CD14-positive monocyte (primary cell): ENCODE measurements around the gene THSD7A. TPM values are rescaled to one million over a fixed set of nuclear protein-coding genes. Genes with fewer than 3 reads are reported as not detected.

Experiments used
- DNase-seq, 3 donors: peaks; one replicate each; pipeline ENCODE4 v3.0.0-alpha.2; 2011 to 2022
- H2AFZ ChIP-seq: 2 replicates; pipeline ENCODE4 v1.6.0; 2012; ENCODE audit warnings: mild to moderate bottlenecking, low read depth, low read length, inconsistent platforms; ENCODE audit not compliant: insufficient read depth, poor library complexity, severe bottlenecking
- H3K27ac ChIP-seq, 2 donors: 1 replicate in 1 of 2; 2 replicates in 1 of 2; pipeline ENCODE4 v1.5.1; 2012 to 2013; ENCODE audit warnings: low read length in 2 of 2, control low read depth in 1 of 2, inconsistent platforms in 1 of 2, low read depth in 1 of 2, mild to moderate bottlenecking in 1 of 2
- H3K27me3 ChIP-seq, 2 donors: one replicate each; pipeline versions ENCODE4 v1.6.0 to v1.6.1; 2011 to 2013; ENCODE audit warnings: low read length in 2 of 2; ENCODE audit not compliant: control insufficient read depth in 2 of 2, insufficient read depth in 2 of 2
- H3K36me3 ChIP-seq, 2 donors: replicated peaks in 1 of 2; 1 replicate in 1 of 2; 2 replicates in 1 of 2; pipeline versions ENCODE4 v1.5.1 to v1.6.1; 2012 to 2013; ENCODE audit warnings: low read length in 2 of 2, control low read depth in 1 of 2, inconsistent platforms in 1 of 2, mild to moderate bottlenecking in 1 of 2; ENCODE audit not compliant: insufficient read depth in 2 of 2, control insufficient read depth in 1 of 2
- H3K4me1 ChIP-seq, 2 donors: 1 replicate in 1 of 2; 2 replicates in 1 of 2; pipeline versions ENCODE4 v1.5.1 to v1.6.1; 2012 to 2013; ENCODE audit warnings: low read length in 2 of 2, control low read depth in 1 of 2, inconsistent platforms in 1 of 2, mild to moderate bottlenecking in 1 of 2, moderate library complexity in 1 of 2; ENCODE audit not compliant: insufficient read depth in 2 of 2, control insufficient read depth in 1 of 2
- H3K4me2 ChIP-seq: replicated peaks from 2 replicates; pipeline ENCODE3; 2012; ENCODE audit warnings: low read length, moderate library complexity, mild to moderate bottlenecking; ENCODE audit not compliant: poor library complexity, severe bottlenecking; ENCODE audit errors: extremely low read depth
- H3K4me3 ChIP-seq, 3 experiments: fragments of 200-600 bp in 1 of 3; sonication (generic) in 1 of 3; replicated peaks in 1 of 3; 1 replicate in 2 of 3; 2 replicates in 1 of 3; pipeline ENCODE4 v1.5.1; 2011 to 2013; ENCODE audit warnings: low read length in 3 of 3, mild to moderate bottlenecking in 3 of 3, control low read depth in 2 of 3, low read depth in 2 of 3, inconsistent platforms in 1 of 3, moderate library complexity in 1 of 3
- H3K79me2 ChIP-seq: 2 replicates; pipeline ENCODE4 v1.6.0; 2012; ENCODE audit warnings: mild to moderate bottlenecking, control low read depth, inconsistent platforms, low read length, moderate library complexity; ENCODE audit not compliant: insufficient read depth
- H3K9ac ChIP-seq: 2 replicates; pipeline ENCODE4 v1.6.0; 2017; ENCODE audit warnings: low read length, mild to moderate bottlenecking; ENCODE audit not compliant: insufficient read depth, poor library complexity, severe bottlenecking
- H3K9me3 ChIP-seq, 2 donors: replicated peaks in 1 of 2; 1 replicate in 1 of 2; 2 replicates in 1 of 2; pipeline versions ENCODE4 v1.5.1 to v1.6.1; 2012 to 2013; ENCODE audit warnings: low read length in 2 of 2, control low read depth in 1 of 2; ENCODE audit not compliant: control insufficient read depth in 1 of 2, insufficient read depth in 1 of 2
- H4K20me1 ChIP-seq: 2 replicates; pipeline ENCODE4 v1.6.0; 2012; ENCODE audit warnings: mild to moderate bottlenecking, low read length, control low read depth, moderate library complexity; ENCODE audit not compliant: insufficient read depth
- H3K27ac Mint-ChIP-seq, 7 donors: one replicate each; pipeline ENCODE4 v1.8.0; 2020; ENCODE audit warnings: mild to moderate bottlenecking in 7 of 7, mixed read lengths in 7 of 7, moderate library complexity in 6 of 7, inconsistent platforms in 2 of 7
- H3K27me3 Mint-ChIP-seq, 3 donors: one replicate each; pipeline ENCODE4 v1.8.0; 2021 to 2022; ENCODE audit warnings: low read depth in 3 of 3, mild to moderate bottlenecking in 3 of 3, mixed read lengths in 3 of 3, moderate library complexity in 3 of 3, inconsistent platforms in 1 of 3
- H3K36me3 Mint-ChIP-seq, 2 donors: one replicate each; pipeline ENCODE4 v1.8.0; 2020; ENCODE audit warnings: mixed read lengths in 2 of 2, inconsistent platforms in 1 of 2, mild to moderate bottlenecking in 1 of 2
- H3K4me1 Mint-ChIP-seq: one replicate; pipeline ENCODE4 v1.8.0; 2020; ENCODE audit warnings: mild to moderate bottlenecking, mixed read lengths
- H3K4me3 Mint-ChIP-seq, 2 donors: one replicate each; pipeline ENCODE4 v1.8.0; 2020; ENCODE audit warnings: mild to moderate bottlenecking in 2 of 2, mixed read lengths in 2 of 2, moderate library complexity in 1 of 2
- H3K9me3 Mint-ChIP-seq, 7 donors: one replicate each; pipeline ENCODE4 v1.8.0; 2020 to 2022; ENCODE audit warnings: mixed read lengths in 7 of 7, mild to moderate bottlenecking in 6 of 7, moderate library complexity in 6 of 7, inconsistent platforms in 2 of 7
- WGBS: methylation state at CpG from one replicate; pipeline ENCODE4 v1.1.5; 2013; ENCODE audit warnings: missing lambda C conversion rate; ENCODE audit not compliant: insufficient coverage; 5-methylcytosine and 5-hydroxymethylcytosine counted together
- intact Hi-C, 2 donors: fragments of 100-400 bp; cut with micrococcal nuclease; formaldehyde crosslinking; loops; one replicate each; pipeline versions ENCODE4 v1.15.0 to v1.15.1; 2023
- polyA plus RNA-seq, 3 donors: library from polyadenylated mRNA; depleted of rRNA in 1 of 3; unstranded in 2 of 3; stranded (reverse) in 1 of 3; fragments of 300-500 nt in 2 of 3; fragments of >200 nt in 1 of 3; fragmentation: Illumina TruSeq in 2 of 3; gene quantifications; 1 replicate in 2 of 3; 2 replicates in 1 of 3; pipeline ENCODE4 v1.2.3, GENCODE V29; 2012 to 2021
- TF ChIP-seq, protein P1 (sequence below): fragments of 200-600 bp; IDR thresholded peaks from one replicate; pipeline ENCODE4 v1.8.0; 2022; ENCODE audit warnings: antibody characterized with exemption, mild to moderate bottlenecking

Gene THSD7A
- polyA plus RNA-seq, 3 donors, result under 0.01 TPM; not detected in 2

GRCh38 chr7:11698384-11698871 is 133.6 kb downstream of the THSD7A start:
- no peaks in the 10 kb centered on the region for H4K20me1 ChIP-seq
- H3K36me3 ChIP-seq, result no peaks in the 10 kb centered on the region
- H3K9ac ChIP-seq, result no peak overlapping the region
- no peaks in the 10 kb centered on the region for H3K4me1 ChIP-seq
- TF ChIP-seq, protein P1, sequence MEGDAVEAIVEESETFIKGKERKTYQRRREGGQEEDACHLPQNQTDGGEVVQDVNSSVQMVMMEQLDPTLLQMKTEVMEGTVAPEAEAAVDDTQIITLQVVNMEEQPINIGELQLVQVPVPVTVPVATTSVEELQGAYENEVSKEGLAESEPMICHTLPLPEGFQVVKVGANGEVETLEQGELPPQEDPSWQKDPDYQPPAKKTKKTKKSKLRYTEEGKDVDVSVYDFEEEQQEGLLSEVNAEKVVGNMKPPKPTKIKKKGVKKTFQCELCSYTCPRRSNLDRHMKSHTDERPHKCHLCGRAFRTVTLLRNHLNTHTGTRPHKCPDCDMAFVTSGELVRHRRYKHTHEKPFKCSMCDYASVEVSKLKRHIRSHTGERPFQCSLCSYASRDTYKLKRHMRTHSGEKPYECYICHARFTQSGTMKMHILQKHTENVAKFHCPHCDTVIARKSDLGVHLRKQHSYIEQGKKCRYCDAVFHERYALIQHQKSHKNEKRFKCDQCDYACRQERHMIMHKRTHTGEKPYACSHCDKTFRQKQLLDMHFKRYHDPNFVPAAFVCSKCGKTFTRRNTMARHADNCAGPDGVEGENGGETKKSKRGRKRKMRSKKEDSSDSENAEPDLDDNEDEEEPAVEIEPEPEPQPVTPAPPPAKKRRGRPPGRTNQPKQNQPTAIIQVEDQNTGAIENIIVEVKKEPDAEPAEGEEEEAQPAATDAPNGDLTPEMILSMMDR, result no peak
- H3K36me3 Mint-ChIP-seq, result no peaks in the 10 kb centered on the region
- intact Hi-C loops, result no loop called here
- H3K27ac ChIP-seq, result no peak overlapping the region
- H3K27ac Mint-ChIP-seq, result no peak overlapping the region
- H3K4me3 ChIP-seq, result no peak overlapping the region
- no peak for DNase-seq
- no peak overlapping the region for H3K4me2 ChIP-seq
- H3K4me3 Mint-ChIP-seq, result no peak overlapping the region
- no CpG with 5 or more reads among the region's 2 CpGs for WGBS
- no peaks in the 10 kb centered on the region for H3K4me1 Mint-ChIP-seq
- H2AFZ ChIP-seq, result no peak overlapping the region
- no peaks in the 10 kb centered on the region for H3K27me3 ChIP-seq
- H3K9me3 ChIP-seq, result no peaks in the 10 kb centered on the region
- no peaks in the 10 kb centered on the region for H3K79me2 ChIP-seq
- peaks cover 0 to 1% (median 0%) of the 10 kb centered on the region in 3 donors for H3K27me3 Mint-ChIP-seq
- H3K9me3 Mint-ChIP-seq, result peaks cover 0 to 2% (median 0%) of the 10 kb centered on the region in 7 donors

- Histone ChIP-seq H3K9me3 (no peaks in the 10 kb centered on the region), H2AFZ (no peak overlapping the region), H3K4me2 (no peak overlapping the region), H3K4me1 (no peaks in the 10 kb centered on the region), H3K27me3 (no peaks in the 10 kb centered on the region), H3K4me3 (no peak overlapping the region), H3K27ac (no peak overlapping the region), H3K79me2 (no peaks in the 10 kb centered on the region), H3K36me3 (no peaks in the 10 kb centered on the region), H4K20me1 (no peaks in the 10 kb centered on the region), H3K9ac (no peak overlapping the region)
- Mint-ChIP-seq H3K4me3 (no peak overlapping the region), H3K9me3 (peaks cover 0 to 3% (median 0%) of the 10 kb centered on the region in 7 donors), H3K27me3 (no peaks in the 10 kb centered on the region), H3K36me3 (no peaks in the 10 kb centered on the region), H3K4me1 (no peaks in the 10 kb centered on the region), H3K27ac (no peak overlapping the region)
- no peak for DNase-seq
- TF ChIP-seq, protein P1, result no peak
- intact Hi-C loops, result no loop called here
- WGBS, result no CpG with 5 or more reads among the region's 3 CpGs
Observed at GRCh38 chr7:11690395-11690794, 141.6 kb downstream of the THSD7A start.
